Ovary (tissue), 3 donors: Measurements from ENCODE around the gene NOL11.
"Not testable (repeated sequence)": the region's sequence is repeated elsewhere in the genome, so short reads cannot be mapped to it uniquely, and the experiment has no call there.

Experiments used
- EP300 ChIP-seq: sonication (generic); formaldehyde crosslinking; IDR thresholded peaks from one replicate; pipeline ENCODE4 v1.6.1; 2017; ENCODE audit warnings: antibody characterized with exemption
- POLR2A ChIP-seq: fragments of 450-650 bp; IDR thresholded peaks from one replicate; pipeline ENCODE4 v1.6.1; 2017; ENCODE audit warnings: antibody characterized with exemption, mild to moderate bottlenecking, moderate library complexity
- TF ChIP-seq, protein P1 (sequence below), 3 donors: fragments of 450-650 bp in 2 of 3; fragments of 200-600 bp in 1 of 3; IDR thresholded peaks; one replicate each; pipeline versions ENCODE4 v1.5.1 to v1.8.0; 2016 to 2022; ENCODE audit warnings: antibody characterized with exemption in 3 of 3, mild to moderate bottlenecking in 1 of 3
- donor health status: DM: no; HTN: no; CAD: no.

DNA sequence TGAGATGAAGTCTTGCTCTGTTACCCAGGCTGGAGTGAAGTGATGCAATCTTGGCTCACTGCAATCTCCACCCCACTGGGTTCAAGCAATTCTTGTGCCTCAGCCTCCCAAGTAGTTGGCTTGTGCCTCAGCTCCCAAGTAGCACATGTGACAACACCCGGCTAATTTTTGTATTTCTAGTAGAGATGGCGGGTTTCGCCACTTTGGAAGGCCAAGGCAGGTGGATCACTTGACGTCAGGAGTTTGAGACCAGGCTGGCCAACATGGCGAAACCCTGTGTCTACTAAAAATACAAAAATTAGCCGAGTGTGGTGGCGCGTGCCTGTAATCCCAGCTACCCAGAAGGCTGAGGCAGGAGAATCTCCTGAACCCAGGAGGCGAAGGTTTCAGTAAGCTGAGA is 39.0 kb downstream of the NOL11 start:
- TF ChIP-seq, protein P1, sequence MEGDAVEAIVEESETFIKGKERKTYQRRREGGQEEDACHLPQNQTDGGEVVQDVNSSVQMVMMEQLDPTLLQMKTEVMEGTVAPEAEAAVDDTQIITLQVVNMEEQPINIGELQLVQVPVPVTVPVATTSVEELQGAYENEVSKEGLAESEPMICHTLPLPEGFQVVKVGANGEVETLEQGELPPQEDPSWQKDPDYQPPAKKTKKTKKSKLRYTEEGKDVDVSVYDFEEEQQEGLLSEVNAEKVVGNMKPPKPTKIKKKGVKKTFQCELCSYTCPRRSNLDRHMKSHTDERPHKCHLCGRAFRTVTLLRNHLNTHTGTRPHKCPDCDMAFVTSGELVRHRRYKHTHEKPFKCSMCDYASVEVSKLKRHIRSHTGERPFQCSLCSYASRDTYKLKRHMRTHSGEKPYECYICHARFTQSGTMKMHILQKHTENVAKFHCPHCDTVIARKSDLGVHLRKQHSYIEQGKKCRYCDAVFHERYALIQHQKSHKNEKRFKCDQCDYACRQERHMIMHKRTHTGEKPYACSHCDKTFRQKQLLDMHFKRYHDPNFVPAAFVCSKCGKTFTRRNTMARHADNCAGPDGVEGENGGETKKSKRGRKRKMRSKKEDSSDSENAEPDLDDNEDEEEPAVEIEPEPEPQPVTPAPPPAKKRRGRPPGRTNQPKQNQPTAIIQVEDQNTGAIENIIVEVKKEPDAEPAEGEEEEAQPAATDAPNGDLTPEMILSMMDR (IDR thresholded peaks at IDR 0.05), result not testable (repeated sequence)
- TF ChIP-seq POLR2A, EP300: not testable (repeated sequence)
